HFFc6 (cell line): Measurements from ENCODE around the gene FBRS. TPM values are rescaled to one million over a fixed set of nuclear protein-coding genes. Genes with fewer than 3 reads are reported as not detected.

Experiments
- DNase-seq: peaks from one replicate; pipeline ENCODE4 v3.0.0-alpha.2; 2018
- H3K27ac Mint-ChIP-seq: 2 replicates; pipeline ENCODE4 v1.8.0; 2020; ENCODE audit warnings: mild to moderate bottlenecking, mixed read lengths
- H3K27me3 Mint-ChIP-seq: 2 replicates; pipeline ENCODE4 v1.8.0; 2021; ENCODE audit warnings: mild to moderate bottlenecking, moderate library complexity, mixed read lengths; ENCODE audit not compliant: insufficient read depth
- H3K36me3 Mint-ChIP-seq: 2 replicates; pipeline ENCODE4 v1.8.0; 2021; ENCODE audit warnings: low read depth, mixed read lengths
- H3K4me1 Mint-ChIP-seq: 2 replicates; pipeline ENCODE4 v1.8.0; 2020; ENCODE audit warnings: low read depth, mixed read lengths
- H3K4me3 Mint-ChIP-seq: 2 replicates; pipeline ENCODE4 v1.8.0; 2020; ENCODE audit warnings: mild to moderate bottlenecking, moderate library complexity, mixed read lengths
- H3K9me3 Mint-ChIP-seq: 2 replicates; pipeline ENCODE4 v1.8.0; 2020; ENCODE audit warnings: mild to moderate bottlenecking, mixed read lengths
- CTCF ChIP-seq: fragments of 200-600 bp; sonication (generic); IDR thresholded peaks from 2 replicates; pipeline ENCODE4 v1.5.0; 2021; ENCODE audit warnings: antibody characterized with exemption, mild to moderate bottlenecking
- total RNA-seq, 6 experiments: library from RNA; stranded (reverse); fragmentation: NEBNext Ultra II Directional; extraction: Animal tissue kit (Norgen Biotek cat#: 25700); gene quantifications; 2 replicates in 1 of 6; 3 replicates in 5 of 6; pipeline ENCODE4 v1.2.3, GENCODE V29; 2021

FBRS gene
- total RNA-seq, 6 experiments from 2014 or later, result 54.1 to 72.1 (median 64.5) TPM

GRCh38 chr16:30667361-30667905, 9.2 kb downstream of the FBRS start:
- DNase-seq, result no peak
- Mint-ChIP-seq H3K36me3 (peaks cover 29% of the 10 kb centered on the region), H3K9me3 (no peaks in the 10 kb centered on the region), H3K27me3 (no peaks in the 10 kb centered on the region; the same call in 1 of the 2 replicates), H3K4me3 (no peak overlapping the region), H3K4me1 (peaks cover 18% of the 10 kb centered on the region), H3K27ac (peak overlapping the region; percentile 0; the same call in 1 of the 2 replicates)
- TF ChIP-seq CTCF, result no peak

GRCh38 chr16:30668393-30668792, 10.2 kb downstream of the FBRS start:
- Mint-ChIP-seq H3K36me3 (peaks cover 24% of the 10 kb centered on the region), H3K27me3 (no peaks in the 10 kb centered on the region; the same call in 1 of the 2 replicates), H3K27ac (no peak overlapping the region), H3K4me1 (peaks cover 12% of the 10 kb centered on the region), H3K9me3 (no peaks in the 10 kb centered on the region), H3K4me3 (no peak overlapping the region)
- TF ChIP-seq CTCF, result no peak
- no peak for DNase-seq

GRCh38 chr16:30669026-30669902, 11.0 kb downstream of the FBRS start:
- no peak overlapping the region for H3K4me3 Mint-ChIP-seq
- H3K4me1 Mint-ChIP-seq, result peaks cover 7% of the 10 kb centered on the region; the same call in 1 of the 2 replicates
- DNase-seq, result no peak
- TF ChIP-seq CTCF, result no peak
- H3K27me3 Mint-ChIP-seq, result no peaks in the 10 kb centered on the region; the same call in 1 of the 2 replicates
- H3K36me3 Mint-ChIP-seq, result peaks cover 19% of the 10 kb centered on the region
- no peak overlapping the region for H3K27ac Mint-ChIP-seq
- no peaks in the 10 kb centered on the region for H3K9me3 Mint-ChIP-seq

GRCh38 chr16:30669903-30670824, 11.9 kb downstream of the FBRS start:
- H3K36me3 Mint-ChIP-seq, result peaks cover 16% of the 10 kb centered on the region
- no peak for DNase-seq
- H3K27ac Mint-ChIP-seq, result no peak overlapping the region
- no peak overlapping the region for H3K4me3 Mint-ChIP-seq
- no peaks in the 10 kb centered on the region for H3K9me3 Mint-ChIP-seq
- no peaks in the 10 kb centered on the region for H3K27me3 Mint-ChIP-seq
- H3K4me1 Mint-ChIP-seq, result peaks cover 7% of the 10 kb centered on the region; the same call in 1 of the 2 replicates
- peak; percentile 38 for TF ChIP-seq CTCF

- Mint-ChIP-seq H3K36me3 (peaks cover 5% of the 10 kb centered on the region; the same call in 1 of the 2 replicates), H3K27me3 (peaks cover 5% of the 10 kb centered on the region; the same call in 1 of the 2 replicates)
Observed at GRCh38 chr16:30675143-30675542, 16.9 kb downstream of the FBRS start.

More at GRCh38 chr16:30675143-30675542, 16.9 kb downstream of the FBRS start:
- Mint-ChIP-seq H3K9me3 (no peaks in the 10 kb centered on the region), H3K27ac (no peak overlapping the region), H3K4me3 (no peak overlapping the region), H3K4me1 (no peaks in the 10 kb centered on the region)
- TF ChIP-seq CTCF, result no peak
- no peak for DNase-seq
